KMS-11 (cell line): Measurements from ENCODE around the gene KCND3.

Experiments
- H2AFZ ChIP-seq: fragments of 200-600 bp; sonication (generic); 2 replicates; pipeline ENCODE4 v1.6.1; 2016; ENCODE audit warnings: antibody characterized with exemption, mixed run types, low read depth
- H3K27ac ChIP-seq: fragments of 200-600 bp; sonication (generic); 2 replicates; pipeline ENCODE4 v1.6.1; 2016; ENCODE audit warnings: mild to moderate bottlenecking, mixed run types
- H3K27me3 ChIP-seq: fragments of 200-600 bp; sonication (generic); 2 replicates; pipeline ENCODE4 v1.6.1; 2017; ENCODE audit warnings: mild to moderate bottlenecking, low read depth, mixed run types, moderate library complexity; ENCODE audit not compliant: insufficient read depth
- H3K36me3 ChIP-seq: fragments of 200-600 bp; sonication (generic); 2 replicates; pipeline ENCODE4 v1.6.1; 2017; ENCODE audit warnings: mild to moderate bottlenecking, mixed run types; ENCODE audit not compliant: insufficient read depth
- H3K4me1 ChIP-seq: fragments of 200-600 bp; sonication (generic); 2 replicates; pipeline ENCODE4 v1.6.1; 2016; ENCODE audit warnings: mild to moderate bottlenecking, low read depth, mixed run types; ENCODE audit not compliant: poor library complexity, severe bottlenecking
- H3K4me2 ChIP-seq: fragments of 200-600 bp; sonication (generic); 2 replicates; pipeline ENCODE4 v1.7.0; 2016; ENCODE audit warnings: mild to moderate bottlenecking, mixed run types
- H3K4me3 ChIP-seq: fragments of 200-600 bp; sonication (generic); IDR thresholded peaks from 2 replicates; pipeline ENCODE4 v1.6.1; 2017; ENCODE audit warnings: low read depth, low read length, mixed read lengths; ENCODE audit not compliant: insufficient read depth
- H3K79me2 ChIP-seq: fragments of 200-600 bp; sonication (generic); 2 replicates; pipeline ENCODE4 v1.6.1; 2016; ENCODE audit warnings: low read depth, mixed run types; ENCODE audit not compliant: insufficient read depth
- H3K9ac ChIP-seq: fragments of 200-600 bp; sonication (generic); 2 replicates; pipeline ENCODE4 v1.6.1; 2016; ENCODE audit warnings: mild to moderate bottlenecking, mixed run types
- H4K20me1 ChIP-seq: fragments of 200-600 bp; sonication (generic); 2 replicates; pipeline ENCODE4 v1.6.1; 2016; ENCODE audit warnings: mild to moderate bottlenecking, mixed run types; ENCODE audit not compliant: insufficient read depth
- TF ChIP-seq, protein P1 (sequence below): fragments of 200-600 bp; sonication (generic); conservative IDR thresholded peaks from 2 replicates; pipeline ENCODE4 v1.6.1; 2017; ENCODE audit warnings: low read depth, mild to moderate bottlenecking, antibody characterized with exemption, low read length, moderate library complexity, mixed read lengths

Gene KCND3

DNA sequence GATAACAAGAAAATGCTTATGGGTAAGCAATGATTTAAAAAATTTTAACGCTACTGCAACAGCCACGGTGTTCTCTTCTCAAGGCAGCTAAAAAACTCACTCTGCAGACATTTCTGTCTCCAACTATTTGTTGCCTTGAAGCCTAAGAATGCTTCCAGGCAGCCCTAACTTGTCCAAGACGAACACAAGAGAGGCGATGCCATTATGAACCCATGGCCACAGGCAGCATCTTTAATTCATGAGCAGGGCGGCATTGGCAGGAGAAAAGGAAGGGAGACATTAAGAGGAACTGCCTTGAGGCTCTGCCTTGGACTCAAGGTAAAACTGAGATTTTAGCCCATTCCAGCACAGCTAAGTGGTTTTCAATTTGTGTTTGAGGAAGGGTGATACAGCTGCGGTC lies 67.5 kb downstream of the KCND3 start:
- Histone ChIP-seq H2AFZ (no peak overlapping the region), H3K4me2 (no peak overlapping the region), H3K4me1 (no peaks in the 10 kb centered on the region), H4K20me1 (no peaks in the 10 kb centered on the region), H3K79me2 (no peaks in the 10 kb centered on the region), H3K27me3 (no peaks in the 10 kb centered on the region), H3K4me3 (no peak overlapping the region), H3K36me3 (no peaks in the 10 kb centered on the region), H3K27ac (no peak overlapping the region), H3K9ac (no peak overlapping the region)
- TF ChIP-seq, protein P1, sequence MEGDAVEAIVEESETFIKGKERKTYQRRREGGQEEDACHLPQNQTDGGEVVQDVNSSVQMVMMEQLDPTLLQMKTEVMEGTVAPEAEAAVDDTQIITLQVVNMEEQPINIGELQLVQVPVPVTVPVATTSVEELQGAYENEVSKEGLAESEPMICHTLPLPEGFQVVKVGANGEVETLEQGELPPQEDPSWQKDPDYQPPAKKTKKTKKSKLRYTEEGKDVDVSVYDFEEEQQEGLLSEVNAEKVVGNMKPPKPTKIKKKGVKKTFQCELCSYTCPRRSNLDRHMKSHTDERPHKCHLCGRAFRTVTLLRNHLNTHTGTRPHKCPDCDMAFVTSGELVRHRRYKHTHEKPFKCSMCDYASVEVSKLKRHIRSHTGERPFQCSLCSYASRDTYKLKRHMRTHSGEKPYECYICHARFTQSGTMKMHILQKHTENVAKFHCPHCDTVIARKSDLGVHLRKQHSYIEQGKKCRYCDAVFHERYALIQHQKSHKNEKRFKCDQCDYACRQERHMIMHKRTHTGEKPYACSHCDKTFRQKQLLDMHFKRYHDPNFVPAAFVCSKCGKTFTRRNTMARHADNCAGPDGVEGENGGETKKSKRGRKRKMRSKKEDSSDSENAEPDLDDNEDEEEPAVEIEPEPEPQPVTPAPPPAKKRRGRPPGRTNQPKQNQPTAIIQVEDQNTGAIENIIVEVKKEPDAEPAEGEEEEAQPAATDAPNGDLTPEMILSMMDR: no peak

DNA sequence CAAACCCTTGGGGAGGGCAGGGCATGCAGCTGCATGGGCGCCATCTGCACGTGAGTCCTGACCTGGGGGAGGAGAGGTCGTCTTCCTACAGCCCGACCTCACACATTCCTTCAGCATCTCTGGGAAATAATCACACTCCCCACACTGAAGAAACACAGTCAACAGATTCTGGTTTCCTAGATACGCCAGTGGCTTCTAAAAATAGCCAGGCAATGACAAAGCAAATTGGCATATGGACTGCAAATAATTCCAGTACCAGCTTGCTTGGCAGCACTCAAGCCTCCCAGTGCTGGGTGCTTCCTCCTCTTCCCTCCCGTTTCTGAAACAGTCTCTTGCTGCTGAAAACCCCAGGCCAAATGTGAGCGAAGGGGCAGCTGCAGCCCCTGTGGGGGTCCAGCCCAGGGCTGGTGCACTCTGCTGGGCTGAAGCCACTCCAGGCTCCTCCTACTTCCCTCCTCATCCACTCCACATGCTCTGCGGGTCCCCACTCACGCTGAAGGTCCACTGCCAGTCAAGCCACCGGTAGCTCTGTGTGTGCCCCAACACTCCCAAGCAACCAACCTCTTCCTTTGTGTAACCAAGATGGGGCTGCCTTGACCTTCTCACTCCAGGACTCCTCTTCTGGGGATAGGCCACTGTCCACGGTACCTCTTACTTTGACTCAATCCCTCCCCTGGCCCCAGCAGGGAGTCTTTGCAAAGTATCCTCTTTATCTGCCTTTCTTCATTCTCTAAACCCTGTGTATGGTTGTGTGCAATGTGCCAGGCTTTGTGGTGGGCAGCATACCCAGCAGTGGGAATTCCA lies 69.0 kb downstream of the KCND3 start:
- Histone ChIP-seq H3K9ac (no peak overlapping the region), H3K4me1 (no peaks in the 10 kb centered on the region), H3K27ac (no peak overlapping the region), H3K4me3 (no peak overlapping the region), H2AFZ (no peak overlapping the region), H3K79me2 (no peaks in the 10 kb centered on the region), H3K4me2 (no peak overlapping the region), H3K27me3 (no peaks in the 10 kb centered on the region), H3K36me3 (no peaks in the 10 kb centered on the region), H4K20me1 (no peaks in the 10 kb centered on the region)
- TF ChIP-seq, protein P1: no peak

DNA sequence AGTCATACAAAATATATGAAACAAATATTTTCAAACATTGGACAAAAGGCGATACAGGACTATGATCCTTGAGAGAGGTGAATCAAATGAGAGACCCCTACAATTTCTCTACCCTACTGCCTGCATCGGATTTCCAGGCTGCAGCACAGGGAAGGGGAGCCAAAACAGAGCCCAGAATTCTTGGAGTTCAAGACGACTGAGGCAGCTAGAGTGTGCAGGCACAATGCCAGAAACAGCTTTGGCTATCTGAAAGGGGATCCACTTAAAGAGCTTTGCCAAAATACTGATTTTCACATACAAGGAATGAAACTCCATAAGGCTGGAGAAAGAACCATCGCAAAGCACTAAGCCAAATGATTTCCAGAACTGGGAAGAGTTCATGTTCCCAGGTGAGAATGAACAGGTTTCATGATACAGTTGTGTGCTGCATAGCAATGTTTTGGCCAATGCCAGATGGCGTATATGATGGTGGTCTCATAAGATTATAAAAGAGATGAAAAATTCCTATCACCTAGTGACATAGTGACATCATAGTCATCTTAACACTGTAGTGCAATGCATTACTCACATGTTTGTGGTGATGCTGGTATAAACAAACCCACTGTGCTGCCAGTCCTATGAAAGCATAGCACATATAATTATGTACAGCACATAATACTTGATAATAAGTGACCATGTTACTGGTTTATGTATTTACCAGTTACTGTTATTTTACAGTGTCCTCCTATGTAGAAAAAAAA lies 77.5 kb downstream of the KCND3 start:
- Histone ChIP-seq H3K4me2 (no peak overlapping the region), H3K4me1 (no peaks in the 10 kb centered on the region), H3K79me2 (no peaks in the 10 kb centered on the region), H3K27ac (no peak overlapping the region), H3K36me3 (no peaks in the 10 kb centered on the region), H3K4me3 (no peak overlapping the region), H3K9ac (no peak overlapping the region), H3K27me3 (no peaks in the 10 kb centered on the region), H2AFZ (no peak overlapping the region), H4K20me1 (no peaks in the 10 kb centered on the region)
- TF ChIP-seq, protein P1: no peak

DNA sequence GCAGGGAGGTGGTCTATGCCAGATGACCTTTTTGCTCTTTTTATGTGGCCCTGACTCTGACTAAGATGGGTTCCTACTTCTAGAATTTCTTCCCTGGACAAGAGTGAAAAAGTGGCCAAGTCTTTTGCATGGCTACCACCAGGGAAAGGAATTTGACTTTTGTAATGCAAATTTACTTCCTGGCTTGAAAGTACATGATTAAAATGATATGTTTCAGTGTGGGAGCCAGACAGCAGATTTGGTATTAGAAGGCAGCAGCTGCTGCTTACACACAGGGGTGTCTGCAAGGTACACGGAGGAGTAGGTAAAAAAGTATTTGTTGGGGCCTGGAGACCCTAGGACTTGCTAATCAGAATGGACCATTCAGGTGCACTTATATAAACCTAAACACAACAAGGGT lies 78.4 kb downstream of the KCND3 start:
- Histone ChIP-seq H3K4me2 (no peak overlapping the region), H3K79me2 (no peaks in the 10 kb centered on the region), H4K20me1 (no peaks in the 10 kb centered on the region), H3K4me1 (no peaks in the 10 kb centered on the region), H3K27me3 (no peaks in the 10 kb centered on the region), H3K36me3 (no peaks in the 10 kb centered on the region), H3K4me3 (no peak overlapping the region), H3K9ac (no peak overlapping the region), H2AFZ (no peak overlapping the region), H3K27ac (no peak overlapping the region)
- TF ChIP-seq, protein P1: no peak
